NCI-H345 treated with DMSO at 0.1 percent for 48 hours (cell line): ENCODE measurements around the gene AK8.

Experiments
- DNase-seq: peaks from one replicate; lab custom pipeline; 2025; ENCODE audit not compliant: unreplicated experiment; lab: John Stamatoyannopoulos, UW

Gene AK8

DNA sequence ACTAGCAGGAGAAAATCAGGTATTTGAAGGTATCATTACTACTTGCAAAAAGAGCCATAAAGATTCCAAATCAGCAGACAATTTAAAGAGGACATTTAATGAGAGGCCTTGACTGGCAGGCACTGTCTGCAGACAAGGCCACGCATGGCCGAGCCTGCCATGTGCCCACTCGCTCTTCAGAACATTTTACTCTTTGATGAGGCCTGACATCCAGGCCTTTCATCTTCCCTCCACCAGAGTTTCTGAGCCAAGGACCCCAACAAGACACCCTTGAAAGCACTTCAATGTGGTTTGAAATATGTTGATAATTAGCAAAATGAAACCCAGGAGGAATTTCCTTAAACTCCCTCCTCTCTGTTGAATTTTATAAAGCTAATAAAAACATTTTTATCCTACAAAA is 16.4 kb downstream of the AK8 start:
- DNase-seq, result no peak

DNA sequence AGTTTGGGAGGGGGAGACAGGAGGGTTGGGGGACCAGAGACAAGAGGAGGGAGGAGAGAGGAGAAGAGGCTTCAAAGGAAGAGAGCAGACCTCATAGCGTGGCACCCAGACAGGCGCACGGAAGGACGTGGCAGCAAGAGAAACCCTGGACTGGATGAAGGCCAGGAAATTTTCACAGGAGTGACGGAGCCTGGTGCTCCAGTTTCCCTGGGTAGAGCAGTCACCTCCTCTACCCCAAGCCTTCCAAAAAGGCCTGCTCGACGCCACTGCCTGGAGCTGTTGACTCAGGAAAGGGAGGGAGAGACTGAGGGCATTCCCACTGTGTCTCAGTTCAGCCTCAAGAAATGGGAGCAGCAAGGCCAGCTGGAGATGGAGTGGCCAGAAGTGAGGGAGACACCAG is 19.3 kb downstream of the AK8 start:
- no peak for DNase-seq

DNA sequence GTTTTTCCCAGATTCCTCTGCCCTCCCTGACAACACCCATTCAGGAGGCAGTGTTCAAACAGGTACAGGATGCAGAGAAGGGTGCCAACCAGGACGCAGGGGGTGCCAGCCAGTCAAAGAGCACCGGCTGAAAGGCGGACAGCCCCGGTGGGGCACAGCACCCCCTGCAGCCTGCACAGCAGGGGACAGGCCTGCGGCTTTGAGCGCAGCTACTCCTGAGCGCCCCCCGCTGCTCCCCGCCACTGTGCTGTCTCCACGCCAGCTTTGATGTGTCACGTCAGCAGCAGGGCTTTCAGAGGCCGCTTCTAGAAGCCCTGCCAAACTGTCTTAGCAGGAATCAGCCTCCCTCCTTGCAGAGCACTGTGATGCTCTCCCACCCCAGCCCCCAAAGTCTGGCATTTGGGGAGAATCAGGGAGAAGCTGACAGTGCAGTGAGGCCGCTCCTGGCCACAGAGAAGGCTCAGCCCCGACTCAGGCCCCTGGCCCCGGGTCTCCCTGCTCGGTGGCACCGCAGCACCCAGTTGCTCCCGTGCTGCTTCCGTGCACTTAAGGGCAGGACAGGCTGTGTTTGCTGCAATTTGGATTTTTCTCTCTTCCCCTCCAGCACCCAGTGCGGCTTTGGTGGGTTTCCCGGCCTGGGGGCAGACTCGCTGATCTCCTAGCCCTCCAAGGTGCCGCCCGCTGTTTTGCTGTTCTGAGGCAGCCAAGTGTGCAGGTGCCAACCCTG is 20.3 kb downstream of the AK8 start:
- peak; percentile 73 for DNase-seq

DNA sequence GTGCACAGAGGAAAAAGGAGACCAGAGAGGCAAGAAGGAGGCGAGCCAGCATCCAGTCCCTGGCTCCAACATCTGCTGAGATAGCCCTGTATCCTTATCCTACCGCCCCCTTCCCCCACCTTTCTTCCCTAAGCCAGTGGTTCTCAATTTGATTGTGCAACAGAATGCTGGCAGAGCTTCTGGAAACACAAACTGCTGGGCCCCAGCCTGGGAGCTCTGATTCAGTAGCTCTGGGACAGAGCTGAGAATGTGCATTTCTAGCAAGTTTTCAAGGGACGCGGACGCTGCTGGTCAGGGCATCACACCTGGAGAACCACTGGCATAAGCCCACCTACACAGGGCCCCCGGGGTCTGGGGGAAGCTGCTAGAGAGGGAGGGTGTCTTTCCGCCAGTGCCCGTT is 21.1 kb downstream of the AK8 start:
- DNase-seq, result no peak

DNA sequence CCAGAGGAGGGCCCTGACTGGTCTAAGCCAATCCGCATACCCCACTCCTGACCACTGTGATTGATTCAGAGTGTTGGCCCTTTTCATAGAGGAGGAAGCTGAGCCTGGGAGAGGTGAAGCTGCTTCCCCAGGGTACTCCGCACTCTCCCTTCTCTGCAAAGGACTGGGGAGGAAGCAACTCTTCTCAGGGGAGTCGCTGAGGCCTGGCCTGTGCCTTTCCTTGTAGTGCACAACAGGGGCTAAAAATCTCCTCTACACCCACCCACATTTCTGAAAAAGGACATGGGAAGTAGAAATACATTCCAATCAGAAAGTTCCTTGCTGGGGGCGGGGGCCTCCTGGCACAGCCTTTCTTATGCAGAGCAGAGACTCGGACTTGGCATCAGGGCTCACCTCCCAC is 22.2 kb downstream of the AK8 start:
- DNase-seq, result no peak

DNA sequence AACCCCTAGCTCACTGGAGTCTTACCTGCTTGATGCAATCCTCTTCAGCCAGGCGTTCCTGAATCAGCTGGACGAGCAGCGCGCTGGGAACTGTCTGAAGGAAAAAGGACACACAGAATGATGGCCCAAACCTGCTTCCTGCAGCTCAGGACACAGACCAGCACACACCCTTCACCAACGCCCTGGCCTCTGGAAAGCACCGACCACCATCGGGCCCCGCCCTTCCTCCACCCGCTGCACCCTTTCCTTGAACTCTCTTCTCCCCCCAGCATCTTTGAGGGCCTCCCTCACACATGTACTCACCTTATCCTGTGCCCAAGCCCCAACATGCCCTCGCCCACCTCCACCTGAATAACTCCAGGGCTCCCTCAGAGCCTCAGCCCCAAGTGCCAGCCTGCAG is 23.3 kb downstream of the AK8 start:
- DNase-seq, result no peak

DNA sequence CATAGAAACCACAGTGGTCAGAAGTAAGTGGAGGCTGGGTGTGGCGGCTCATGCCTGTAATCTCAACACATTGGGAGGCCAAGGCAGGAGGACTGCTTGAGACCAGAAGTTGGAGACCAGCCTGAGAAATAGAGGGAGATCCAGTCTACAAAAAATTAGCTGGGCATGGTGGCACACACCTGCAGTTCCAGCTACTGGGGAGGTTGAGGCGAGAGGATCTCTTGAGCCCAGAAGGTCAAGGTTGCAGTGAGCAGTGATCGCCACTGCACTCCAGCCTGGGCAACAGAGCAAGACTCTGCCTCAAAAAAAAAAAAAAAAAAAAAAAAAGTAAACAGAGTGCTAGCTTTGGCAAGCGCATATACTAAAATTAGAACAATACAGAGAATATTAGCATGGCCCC is 24.6 kb downstream of the AK8 start:
- no peak for DNase-seq

DNA sequence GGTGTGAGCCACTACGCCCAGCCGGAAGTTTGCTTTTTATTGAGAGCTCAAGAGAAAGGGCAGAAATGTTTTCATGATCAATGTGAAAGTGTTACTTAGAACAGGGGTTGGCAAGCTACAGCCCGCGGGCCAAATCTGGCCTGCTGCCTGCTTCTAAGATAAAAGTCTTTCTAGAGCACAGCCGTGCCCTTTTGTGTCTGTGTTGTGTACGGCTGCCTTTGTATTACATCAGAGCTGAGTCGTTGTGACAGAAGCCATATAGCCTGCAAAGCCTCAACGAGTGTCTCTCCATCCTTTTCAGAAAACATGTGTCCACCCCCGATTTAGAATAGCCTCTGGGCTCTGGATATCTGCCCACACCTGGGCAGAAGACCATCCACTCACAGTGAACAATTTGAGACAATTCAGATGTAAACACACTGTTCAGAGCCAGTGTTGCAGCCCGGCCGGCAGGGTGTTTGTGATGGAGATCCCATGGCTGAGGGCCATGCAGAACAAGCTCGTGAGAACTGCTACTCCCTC is 28.8 kb downstream of the AK8 start:
- peak; percentile 16 for DNase-seq

DNA sequence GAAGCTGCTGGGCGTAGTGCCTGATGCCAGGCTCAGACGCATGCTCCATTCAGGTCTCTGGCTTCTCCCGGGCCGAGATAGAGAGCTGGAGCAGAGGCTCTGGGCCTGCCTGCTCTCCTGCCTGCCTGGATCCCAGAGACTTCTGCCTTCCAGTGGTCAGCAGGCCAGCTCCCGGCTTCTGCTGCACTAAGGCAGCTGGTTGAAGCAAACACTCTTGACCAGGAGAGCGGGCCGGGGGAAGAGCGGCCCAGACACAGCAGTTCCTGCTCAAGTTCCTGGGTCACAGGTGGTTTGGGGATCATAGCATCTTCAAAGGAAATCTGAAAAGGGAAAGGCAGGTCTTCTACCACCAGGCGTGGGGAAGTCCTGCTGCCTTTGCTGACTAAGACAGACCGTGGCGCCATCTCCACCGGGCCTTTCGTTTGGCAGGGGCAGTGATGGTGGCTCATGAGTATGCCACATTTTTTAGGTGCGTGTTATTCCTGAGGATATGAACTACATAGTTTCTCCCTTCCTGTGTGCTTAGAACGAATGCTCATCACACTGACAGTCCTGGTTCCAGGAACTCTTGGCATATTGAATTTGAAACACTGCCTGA is 31.1 kb downstream of the AK8 start:
- DNase-seq, result no peak

DNA sequence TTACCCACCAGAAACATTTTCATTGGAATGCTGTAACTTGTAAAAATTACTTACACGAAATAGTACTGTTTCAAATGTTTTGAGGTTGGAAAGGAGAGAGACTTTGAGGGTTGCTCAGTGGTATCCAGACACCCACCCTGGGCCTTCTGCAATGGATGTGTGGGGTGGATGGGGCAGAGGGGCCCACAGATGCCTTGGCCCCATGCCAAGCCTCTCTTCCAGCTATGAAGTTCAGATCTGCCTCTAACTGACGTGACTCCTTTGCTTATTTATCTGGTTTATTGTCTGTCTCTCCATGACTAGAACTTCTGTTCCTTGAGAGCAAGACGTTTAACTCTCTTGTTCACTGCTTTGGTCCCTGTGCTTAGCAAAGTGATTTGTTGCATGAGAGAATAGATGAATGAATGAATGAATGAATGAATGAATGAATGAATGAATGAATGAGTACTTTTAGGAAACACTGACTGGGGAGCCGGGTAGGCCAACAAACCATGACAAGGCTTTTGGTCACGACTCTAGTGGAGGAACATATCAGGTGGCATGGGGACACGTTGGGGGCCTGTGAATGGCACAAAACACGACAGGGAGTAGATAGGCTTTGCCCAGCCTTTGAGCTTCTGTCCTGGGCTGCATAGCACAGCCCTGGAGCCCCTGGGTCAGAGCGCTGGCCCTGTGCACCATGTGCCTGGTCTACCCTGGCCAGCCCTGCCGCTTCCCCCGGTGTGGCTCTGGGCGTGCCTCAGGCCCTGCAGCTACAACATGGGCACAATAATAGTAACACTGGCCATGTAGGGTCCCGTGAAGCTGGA is 31.8 kb downstream of the AK8 start:
- DNase-seq, result no peak

DNA sequence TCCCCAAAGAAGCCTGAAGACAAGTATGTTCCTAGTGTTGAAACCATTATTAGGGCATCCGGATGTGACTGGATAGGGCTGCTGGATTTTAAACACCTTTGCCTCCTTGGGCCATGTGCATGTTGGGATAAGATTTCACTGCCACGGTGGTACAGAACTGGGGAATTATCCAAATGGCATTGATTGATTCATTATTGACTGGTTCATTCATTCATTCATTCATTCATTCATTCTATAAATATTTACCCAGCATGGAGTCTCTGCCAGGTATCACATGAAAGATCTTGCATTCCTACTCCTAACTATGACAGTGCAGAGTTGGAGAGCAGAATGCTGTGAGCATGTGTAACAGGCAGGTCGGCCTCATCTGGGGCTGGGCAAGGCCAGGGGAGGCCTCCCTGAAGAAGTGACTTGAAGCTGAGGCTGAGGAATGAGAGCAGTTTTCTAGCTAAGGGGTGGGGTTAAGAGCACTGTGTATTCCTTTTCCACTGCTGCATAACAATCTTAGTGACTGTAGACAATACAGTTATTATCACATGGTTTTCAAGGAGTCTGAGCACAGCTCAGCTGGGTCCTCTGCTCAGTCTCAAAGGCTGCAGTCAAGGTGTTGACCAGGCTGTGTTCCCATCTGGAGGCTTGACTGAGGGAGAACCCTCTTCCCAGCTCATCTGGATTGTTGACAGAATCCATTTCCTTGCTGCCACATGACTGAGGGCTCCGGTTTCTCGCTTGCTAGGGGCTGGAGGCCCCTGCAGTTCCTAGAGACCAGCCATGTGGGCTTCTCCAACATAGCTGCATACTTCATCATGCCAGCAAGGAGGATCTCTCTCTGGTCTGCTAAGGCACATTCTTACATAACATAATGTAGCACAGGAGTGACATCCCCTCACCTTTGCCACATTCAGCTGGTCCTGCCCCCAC is 35.7 kb downstream of the AK8 start:
- DNase-seq, result no peak

DNA sequence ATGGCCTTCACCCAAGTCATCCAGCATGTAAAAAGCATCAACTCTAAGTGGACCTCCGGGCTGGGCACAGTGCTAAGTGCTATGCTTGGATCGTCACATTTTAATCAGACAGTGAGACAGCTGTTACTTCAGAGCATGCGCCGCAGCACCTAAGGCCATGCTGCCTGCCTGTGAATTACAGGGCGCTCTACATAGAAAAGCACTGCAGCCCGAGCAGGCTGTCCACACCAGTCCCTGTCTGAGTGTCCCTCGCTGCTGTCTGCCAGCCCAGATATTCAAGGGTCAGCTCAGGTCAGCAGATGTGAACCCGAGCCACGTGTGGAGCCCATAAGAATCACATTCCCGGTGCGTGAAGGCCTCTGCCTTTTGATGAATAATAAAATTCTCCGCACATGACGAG is 37.1 kb downstream of the AK8 start:
- DNase-seq, result no peak

DNA sequence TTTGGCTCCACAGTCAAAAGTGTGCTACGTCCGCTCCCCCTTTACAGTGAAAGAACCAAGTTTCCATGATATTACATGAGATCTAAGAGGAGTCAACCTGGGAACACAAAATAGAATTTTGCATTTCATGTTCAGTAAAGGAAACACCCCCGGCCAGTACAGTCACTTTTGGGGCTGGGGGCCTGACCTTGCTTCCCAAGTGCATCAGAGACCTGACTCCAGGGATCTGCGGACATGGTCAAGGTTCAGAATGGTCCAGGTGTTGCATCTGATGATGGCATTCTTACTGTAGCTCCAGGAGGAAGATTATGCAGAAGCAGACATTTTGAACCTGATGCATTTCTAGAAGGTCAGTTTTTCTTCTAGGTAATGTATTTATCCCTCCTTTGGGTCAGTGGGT is 39.8 kb downstream of the AK8 start:
- no peak for DNase-seq

DNA sequence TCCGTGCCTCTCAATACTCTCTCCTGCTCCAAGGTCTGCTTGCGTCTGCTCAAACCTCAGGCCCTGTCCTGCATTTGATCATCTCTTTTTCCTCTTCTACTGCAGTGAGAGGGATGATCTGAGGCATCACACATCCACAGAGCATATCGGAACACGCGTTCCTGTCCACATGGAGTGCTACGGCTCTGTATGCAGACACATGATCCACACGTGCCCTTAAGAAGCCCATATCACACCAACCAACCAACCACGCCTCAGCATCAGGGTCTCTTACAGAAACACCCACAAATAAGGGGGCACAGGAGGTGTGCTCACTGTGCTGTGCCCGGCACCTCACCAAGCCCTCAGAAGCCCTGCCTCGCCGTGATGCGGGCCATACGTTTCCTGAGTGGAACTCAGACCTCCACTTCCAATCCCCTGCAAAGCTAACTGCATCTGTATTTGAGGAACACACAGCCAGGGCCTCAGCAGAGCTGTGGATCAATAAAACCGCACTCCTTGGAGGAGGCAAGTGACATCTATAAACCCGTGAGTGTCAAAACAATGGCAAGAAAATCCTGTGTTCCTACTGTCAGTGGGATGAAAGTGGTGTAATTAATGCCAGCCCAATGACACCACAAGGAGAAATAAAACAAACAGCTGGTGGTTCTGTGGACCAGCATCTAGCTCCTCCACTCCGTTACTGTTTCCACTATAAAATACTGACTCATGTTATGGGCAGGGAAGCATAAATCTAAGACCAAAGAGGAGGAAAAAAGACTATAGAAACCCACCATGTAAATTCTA is 40.4 kb downstream of the AK8 start:
- no peak for DNase-seq

DNA sequence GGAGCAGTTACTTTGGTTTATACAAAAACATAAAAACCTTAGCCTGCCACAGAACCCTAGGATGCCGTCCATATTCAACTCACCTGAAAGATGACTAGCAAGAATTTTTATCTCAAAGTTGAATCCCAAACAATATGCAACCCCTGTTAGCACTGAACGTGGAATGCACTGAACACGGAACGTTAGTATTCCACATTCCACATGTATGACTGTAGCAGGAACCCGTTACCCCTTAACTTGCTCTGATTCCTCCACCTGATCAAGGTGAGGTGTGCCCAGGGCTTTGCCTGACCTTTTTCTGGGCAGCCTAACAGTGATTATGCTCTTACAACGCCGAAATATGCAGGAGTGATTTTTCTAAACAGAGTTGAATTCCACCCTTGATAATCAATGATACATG is 43.7 kb downstream of the AK8 start:
- no peak for DNase-seq

DNA sequence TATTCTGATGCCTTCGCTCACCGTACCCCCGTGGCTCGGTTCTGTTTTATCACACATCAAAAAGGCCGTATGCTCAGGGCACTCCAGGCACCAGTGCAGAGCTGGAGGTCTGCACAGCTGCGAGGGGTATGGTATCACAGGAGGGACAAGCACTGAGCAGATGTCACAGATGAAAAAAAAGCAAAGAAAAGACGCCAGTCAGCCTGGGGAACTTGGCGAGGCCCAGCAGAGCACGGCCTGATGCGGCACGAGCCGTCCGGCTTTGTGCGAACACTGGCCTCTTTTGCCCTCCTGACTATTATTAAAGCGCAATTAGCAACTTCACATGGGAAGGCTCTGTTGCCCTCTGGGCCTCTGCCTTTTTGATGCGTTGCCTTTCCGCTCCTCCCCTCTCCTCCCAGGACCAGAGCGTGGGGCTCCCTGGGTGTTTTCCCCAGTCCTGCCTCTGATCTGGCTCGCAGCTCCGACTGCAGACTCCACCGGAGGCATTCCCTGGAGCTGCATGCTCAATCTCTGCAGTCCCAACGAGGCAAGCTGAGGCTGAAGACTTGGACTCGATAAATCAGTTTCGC is 44.4 kb downstream of the AK8 start:
- no peak for DNase-seq

DNA sequence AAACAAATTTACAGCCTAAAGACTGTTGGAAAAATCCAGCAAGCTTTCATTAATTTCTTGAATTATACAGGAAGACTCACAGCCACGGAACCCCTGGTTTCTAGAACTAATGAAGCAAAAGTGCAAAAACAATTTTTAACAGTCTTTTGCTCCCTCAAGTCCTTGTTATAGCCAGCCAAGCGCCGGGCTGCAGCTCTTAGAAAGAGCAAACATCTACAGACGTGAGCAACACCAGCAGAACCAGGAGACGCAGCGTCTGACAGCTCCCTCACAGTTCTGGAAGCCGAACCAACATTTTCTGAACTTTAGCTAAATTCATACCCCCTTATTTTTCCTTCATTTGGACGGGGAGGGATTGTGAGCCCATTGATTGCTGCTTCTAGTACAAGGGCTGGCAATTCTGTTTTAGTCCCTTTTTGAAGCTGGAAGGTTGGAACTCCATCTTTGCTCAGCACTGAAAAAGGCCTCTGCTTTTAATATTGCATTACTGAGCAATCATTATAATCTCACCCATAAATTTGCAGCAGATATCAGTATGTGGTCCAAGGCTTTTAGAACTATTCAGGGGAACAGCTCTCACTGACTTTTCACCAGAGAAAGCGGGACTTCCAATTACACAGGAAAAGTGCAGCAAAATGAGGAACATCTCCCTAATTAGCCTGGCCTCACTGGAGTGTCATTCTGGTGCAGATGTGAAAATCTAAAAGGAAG is 45.8 kb downstream of the AK8 start:
- DNase-seq, result no peak

DNA sequence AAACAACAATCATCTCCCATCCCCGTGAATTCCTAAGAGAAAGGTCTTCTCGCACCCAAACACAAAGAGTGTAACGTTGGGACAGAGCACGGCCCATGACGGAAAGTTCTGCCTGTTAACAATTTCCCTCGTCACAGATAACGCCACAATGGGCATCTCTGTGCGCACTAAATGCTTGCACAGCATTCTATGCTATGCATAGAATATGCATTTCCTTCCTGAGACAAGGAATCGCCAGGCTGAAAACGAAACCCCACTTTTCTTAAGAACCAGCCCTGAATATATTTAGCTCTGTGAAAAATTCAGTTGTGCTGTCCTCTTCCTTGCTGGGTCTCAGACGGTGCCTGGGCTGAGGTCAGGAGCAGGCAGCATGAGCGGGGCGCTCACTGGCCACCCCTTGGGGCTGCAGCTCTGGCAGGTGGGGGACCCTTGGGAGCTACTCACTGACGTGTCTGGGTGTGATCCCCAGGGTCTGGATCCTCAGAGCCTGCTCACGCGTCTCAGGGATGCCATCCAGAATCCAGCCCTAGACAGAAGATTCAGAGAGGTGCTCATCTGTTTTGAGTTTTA is 49.8 kb downstream of the AK8 start:
- no peak for DNase-seq

DNA sequence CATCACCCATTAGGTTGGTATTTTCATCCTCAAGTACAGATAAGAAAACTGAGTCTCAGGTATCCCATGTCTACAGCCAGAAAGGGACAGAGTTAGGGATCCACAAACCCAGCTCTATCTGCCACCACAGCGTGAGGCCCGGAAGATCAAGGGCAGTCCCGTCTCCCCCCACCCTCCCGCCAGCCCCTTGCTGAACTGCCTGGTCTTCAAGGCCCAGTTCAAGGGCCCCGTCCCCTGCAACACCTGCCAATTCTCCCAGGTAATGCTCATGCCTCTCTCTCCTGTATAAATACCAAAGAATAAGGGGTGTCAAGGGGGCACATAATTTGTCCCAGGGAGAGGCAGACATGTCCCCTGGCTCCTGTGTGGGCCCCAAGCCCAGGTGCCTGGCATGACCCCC is 50.7 kb downstream of the AK8 start:
- DNase-seq, result no peak
